ENCODE measurements around the gene GATAD2B. TPM values are rescaled to one million over a fixed set of nuclear protein-coding genes. Genes with fewer than 3 reads are reported as not detected.
A peak's percentile ranks its signal among the peaks of the same experiment; 100 is the strongest.
"Not testable (repeated sequence)": the region's sequence is repeated elsewhere in the genome, so short reads cannot be mapped to it uniquely, and the experiment has no call there.

Gene GATAD2B
- total and polyA plus RNA-seq, 5 experiments from 2014 or later = 4.4 to 120 (median 5.3) TPM

DNA sequence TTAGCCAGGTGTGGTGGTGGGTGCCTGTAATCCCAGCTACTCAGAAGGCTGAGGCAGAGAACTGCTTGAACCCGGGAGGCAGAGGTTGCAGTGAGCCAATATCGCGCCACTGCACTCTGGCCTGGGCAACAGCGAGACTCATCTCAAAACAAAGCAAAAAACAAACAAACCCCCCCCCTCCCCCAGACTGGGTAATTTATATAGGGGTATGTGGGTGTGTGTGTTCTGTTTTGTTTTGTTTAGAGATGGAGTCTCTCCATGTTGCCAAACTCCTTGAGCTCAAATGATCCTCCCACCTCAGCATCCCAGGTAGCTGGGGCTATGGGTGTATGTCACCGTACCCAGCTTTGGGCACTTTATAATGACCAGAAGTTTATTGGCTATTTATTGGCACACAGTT lies 74.0 kb downstream of the GATAD2B start:
- POLR2A ChIA-PET = interaction anchor here (0.6 kb wide), 1 partner anchor 13 kb away, joined by 6 read pairs; no protein-coding TSS in a partner anchor
- DNase-seq = no peak
- Mint-ChIP-seq H3K27ac (peak overlapping the region in 4 of 10 donors; percentile 47 to 89 (median 73)), H3K27me3 (no peaks in the 10 kb centered on the region), H3K9me3 (no peaks in the 10 kb centered on the region), H3K4me1 (peaks cover 19 to 57% (median 49%) of the 10 kb centered on the region in 4 donors), H3K36me3 (peaks cover 2 to 38% (median 9%) of the 10 kb centered on the region in 3 donors), H3K4me3 (no peak overlapping the region)
- no peak for ATAC-seq

GRCh38 chr1:153845158-153845557 lies 77.6 kb downstream of the GATAD2B start:
- no peaks in the 10 kb centered on the region for H3K27me3 Mint-ChIP-seq
- no peak overlapping the region for H3K4me3 Mint-ChIP-seq
- no peaks in the 10 kb centered on the region for H3K9me3 Mint-ChIP-seq
- H3K36me3 Mint-ChIP-seq = peaks cover 4 to 14% (median 5%) of the 10 kb centered on the region in 3 donors
- ATAC-seq (no peak), DNase-seq (no peak)
- POLR2A ChIA-PET = no interaction called here
- H3K27ac Mint-ChIP-seq = no peak overlapping the region
- H3K4me1 Mint-ChIP-seq = peaks cover 14 to 44% (median 34%) of the 10 kb centered on the region in 4 donors

DNA sequence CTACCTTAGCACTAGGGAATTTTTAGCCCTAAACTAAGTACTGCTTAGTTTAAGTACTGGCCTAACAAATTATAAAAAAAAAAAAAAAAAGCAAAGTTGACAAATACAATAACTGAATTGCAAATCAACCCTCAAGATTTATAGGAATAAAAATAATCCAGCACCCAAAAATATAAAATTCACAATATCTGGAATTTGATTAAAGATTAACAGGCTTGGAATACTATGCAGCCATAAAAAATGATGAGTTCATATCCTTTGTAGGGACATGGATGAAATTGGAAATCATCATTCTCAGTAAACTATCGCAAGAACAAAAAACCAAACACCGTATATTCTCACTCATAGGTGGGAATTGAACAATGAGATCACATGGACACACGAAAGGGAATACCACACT lies 78.4 kb downstream of the GATAD2B start:
- DNase-seq, ATAC-seq, H3K27ac Mint-ChIP-seq, H3K9me3 Mint-ChIP-seq, H3K4me3 Mint-ChIP-seq, POLR2A ChIA-PET, H3K27me3 Mint-ChIP-seq: not testable (repeated sequence)
- Mint-ChIP-seq H3K4me1 (peaks cover 8 to 37% (median 27%) of the 10 kb centered on the region in 4 donors), H3K36me3 (peaks cover 4 to 12% (median 5%) of the 10 kb centered on the region in 3 donors)

DNA sequence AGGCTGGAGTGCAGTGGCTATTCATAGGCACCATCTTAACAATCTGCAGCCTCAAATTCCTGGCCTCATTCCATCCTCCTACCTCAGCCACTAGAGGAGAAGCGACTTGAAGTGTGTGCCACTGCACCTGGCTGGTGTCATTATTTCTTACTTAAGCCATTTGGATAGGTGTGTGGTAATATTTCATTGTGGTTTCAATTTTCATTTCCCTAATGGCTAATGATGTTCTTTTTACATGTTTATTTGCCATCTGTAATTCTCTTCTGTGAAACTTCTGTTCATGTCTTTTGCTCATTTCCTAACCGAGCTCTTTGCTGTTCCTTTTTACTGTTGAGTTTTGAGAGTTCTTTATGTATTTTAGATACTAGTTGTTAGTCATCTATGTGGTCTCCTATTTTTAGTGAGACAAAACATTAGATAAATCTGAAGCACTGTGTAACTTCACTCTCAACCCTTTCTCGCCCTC lies 80.7 kb downstream of the GATAD2B start:
- H3K4me3 Mint-ChIP-seq = no peak overlapping the region
- H3K9me3 Mint-ChIP-seq = no peaks in the 10 kb centered on the region
- POLR2A ChIA-PET = interaction anchor here (1.0 kb wide), 1 partner anchor 80 kb away, joined by 4 read pairs; no protein-coding TSS in a partner anchor
- peak overlapping the region in 5 of 10 donors; percentile 0 to 78 (median 39) for H3K27ac Mint-ChIP-seq
- H3K4me1 Mint-ChIP-seq = peaks cover 7 to 44% (median 33%) of the 10 kb centered on the region in 4 donors
- no peaks in the 10 kb centered on the region for H3K27me3 Mint-ChIP-seq
- ATAC-seq (no peak), DNase-seq (no peak)
- peaks cover 4 to 19% (median 5%) of the 10 kb centered on the region in 3 donors for H3K36me3 Mint-ChIP-seq

- Mint-ChIP-seq H3K9me3 (no peaks in the 10 kb centered on the region), H3K27ac (peak overlapping the region in 8 of 10 donors; percentile 18 to 78 (median 34)), H3K27me3 (no peaks in the 10 kb centered on the region), H3K4me1 (peaks cover 7 to 45% (median 36%) of the 10 kb centered on the region in 4 donors), H3K4me3 (no peak overlapping the region), H3K36me3 (peaks cover 4 to 16% (median 5%) of the 10 kb centered on the region in 3 donors)
- POLR2A ChIA-PET = no interaction called here
- DNase-seq (no peak), ATAC-seq (no peak)
Measured at GRCh38 chr1:153841463-153841994, 81.2 kb downstream of the GATAD2B start.

DNA sequence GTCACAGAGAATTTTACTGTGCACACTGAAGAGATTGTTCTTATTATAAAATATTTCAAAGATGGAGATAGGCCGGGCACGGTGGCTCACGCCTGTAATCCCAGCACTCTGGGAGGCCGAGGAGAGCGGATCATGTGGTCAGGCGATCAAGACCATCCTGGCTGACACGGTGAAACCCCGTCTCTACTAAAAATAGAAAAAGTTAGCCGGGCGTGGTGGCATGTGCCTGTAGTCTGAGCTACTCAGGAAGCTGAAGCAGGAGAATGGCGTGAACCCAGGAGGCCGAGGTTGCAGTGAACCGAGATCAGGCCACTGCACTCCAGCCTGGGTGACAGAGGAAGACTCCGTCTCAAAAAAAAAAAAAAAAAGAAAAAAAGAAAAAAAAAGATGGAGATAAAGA lies 82.0 kb downstream of the GATAD2B start:
- peaks cover 4 to 18% (median 5%) of the 10 kb centered on the region in 3 donors for H3K36me3 Mint-ChIP-seq
- POLR2A ChIA-PET = interaction anchor here (0.7 kb wide), 1 partner anchor 13 kb away, joined by 4 read pairs; no protein-coding TSS in a partner anchor
- peaks cover 7 to 45% (median 38%) of the 10 kb centered on the region in 4 donors for H3K4me1 Mint-ChIP-seq
- peak overlapping the region in 3 of 10 donors; percentile 18 to 78 (median 41) for H3K27ac Mint-ChIP-seq
- not testable (repeated sequence) for ATAC-seq, H3K27me3 Mint-ChIP-seq, H3K4me3 Mint-ChIP-seq, H3K9me3 Mint-ChIP-seq
- peak in 1 of 10 donors; percentile 2 for DNase-seq

DNA sequence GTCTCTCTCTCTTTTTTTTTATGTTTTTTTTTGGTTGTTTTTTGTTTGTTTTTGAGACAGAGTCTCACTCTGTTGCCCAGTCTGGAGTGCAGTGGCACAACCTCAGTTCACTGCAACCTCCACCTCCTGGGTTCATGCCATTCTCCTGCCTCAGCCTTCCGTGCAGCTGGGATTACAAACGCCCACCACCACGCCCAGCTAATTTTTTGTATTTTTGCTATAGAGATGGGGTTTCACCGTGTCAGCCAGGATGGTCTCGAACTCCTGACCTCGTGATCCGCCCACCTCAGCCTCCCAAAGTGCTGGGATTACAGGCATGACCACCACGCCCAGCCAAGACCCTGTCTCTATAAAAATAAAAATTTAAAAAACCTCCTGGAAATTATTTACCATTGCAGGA lies 88.8 kb downstream of the GATAD2B start:
- H3K27ac Mint-ChIP-seq, DNase-seq, ATAC-seq, H3K4me3 Mint-ChIP-seq, H3K27me3 Mint-ChIP-seq, H3K9me3 Mint-ChIP-seq, POLR2A ChIA-PET: not testable (repeated sequence)
- peaks cover 8 to 49% (median 30%) of the 10 kb centered on the region in 4 donors for H3K4me1 Mint-ChIP-seq
- H3K36me3 Mint-ChIP-seq = peaks cover 0 to 35% (median 0%) of the 10 kb centered on the region in 3 donors

DNA sequence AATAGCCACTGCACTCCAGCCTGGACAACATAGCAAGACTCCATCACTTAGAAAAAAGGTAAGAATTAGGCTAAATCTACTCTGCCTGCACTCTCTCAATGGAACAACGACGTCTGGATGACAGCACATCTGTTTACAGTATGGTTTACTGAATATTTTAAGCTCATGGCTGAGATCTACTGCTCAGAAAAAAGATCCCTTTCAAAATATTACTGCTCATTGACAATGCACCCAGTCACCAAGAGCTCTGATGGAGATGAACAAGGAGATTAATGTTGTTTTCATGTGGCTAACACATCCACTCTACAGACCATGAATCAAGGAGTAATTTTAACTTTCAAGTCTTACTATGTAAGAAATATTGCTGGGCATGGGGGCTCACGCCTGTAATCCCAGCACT lies 89.6 kb downstream of the GATAD2B start:
- H3K27ac Mint-ChIP-seq = peak overlapping the region in 5 of 10 donors; percentile 5 to 58 (median 39)
- no peaks in the 10 kb centered on the region for H3K27me3 Mint-ChIP-seq
- H3K4me3 Mint-ChIP-seq = no peak overlapping the region
- peaks cover 6 to 46% (median 24%) of the 10 kb centered on the region in 4 donors for H3K4me1 Mint-ChIP-seq
- POLR2A ChIA-PET = no interaction called here
- DNase-seq (no peak), ATAC-seq (no peak)
- no peaks in the 10 kb centered on the region for H3K9me3 Mint-ChIP-seq
- peaks cover 0 to 37% (median 3%) of the 10 kb centered on the region in 3 donors for H3K36me3 Mint-ChIP-seq

DNA sequence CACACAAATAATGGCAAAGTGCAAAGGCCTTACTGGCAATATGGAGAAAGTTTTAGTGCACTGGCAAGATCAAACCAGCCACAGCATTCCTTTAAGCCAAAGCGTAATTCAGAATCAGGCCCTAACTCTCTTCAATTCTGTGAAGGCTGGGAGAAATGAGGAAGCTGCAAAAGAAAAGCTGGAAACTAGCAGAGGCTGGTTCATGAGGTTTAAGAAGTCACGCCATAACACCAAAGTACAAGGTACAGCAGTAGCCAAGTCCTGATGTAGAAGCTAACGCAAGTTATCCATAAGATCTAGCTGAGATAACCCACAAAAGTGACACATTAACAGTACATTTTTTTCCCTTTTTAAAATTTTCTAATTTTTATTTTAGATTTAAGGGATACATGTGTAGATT lies 90.5 kb downstream of the GATAD2B start:
- ATAC-seq (no peak), DNase-seq (no peak)
- Mint-ChIP-seq H3K27ac (peak overlapping the region in 3 of 10 donors; percentile 24 to 51 (median 27)), H3K27me3 (no peaks in the 10 kb centered on the region), H3K9me3 (no peaks in the 10 kb centered on the region), H3K36me3 (peaks cover 0 to 42% (median 7%) of the 10 kb centered on the region in 3 donors), H3K4me3 (no peak overlapping the region), H3K4me1 (peaks cover 9 to 41% (median 19%) of the 10 kb centered on the region in 4 donors)
- POLR2A ChIA-PET = no interaction called here

DNA sequence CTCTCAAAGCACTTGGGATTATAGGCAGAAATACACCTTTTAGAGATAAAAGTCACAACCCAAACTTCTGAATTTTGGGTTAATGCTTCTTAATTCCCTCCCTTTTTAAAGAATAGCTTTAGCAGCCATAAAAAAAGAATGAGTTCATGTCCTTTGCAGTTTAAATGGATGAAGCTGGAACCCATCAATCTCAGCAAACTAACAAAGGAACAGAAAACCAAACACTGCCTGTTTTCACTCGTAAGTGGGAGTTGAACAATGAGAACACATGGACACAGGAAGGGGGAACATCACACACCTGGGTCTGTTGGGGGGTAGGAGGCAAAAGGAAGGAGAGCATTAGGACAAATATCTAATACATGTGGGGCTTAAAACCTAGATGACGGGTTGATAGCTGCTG lies 91.7 kb downstream of the GATAD2B start:
- Mint-ChIP-seq H3K27me3 (no peaks in the 10 kb centered on the region), H3K27ac (peak overlapping the region in 4 of 10 donors; percentile 20 to 65 (median 42)), H3K9me3 (no peaks in the 10 kb centered on the region), H3K4me1 (peaks cover 9 to 34% (median 15%) of the 10 kb centered on the region in 4 donors), H3K4me3 (no peak overlapping the region), H3K36me3 (peaks cover 0 to 53% (median 7%) of the 10 kb centered on the region in 3 donors)
- POLR2A ChIA-PET = no interaction called here
- ATAC-seq = no peak
- no peak for DNase-seq

- no peak overlapping the region for H3K4me3 Mint-ChIP-seq
- POLR2A ChIA-PET = interaction anchor here (0.6 kb wide), 3 partner anchors 13 to 1422 kb away, joined by 3 to 4 read pairs (median 3); partner anchors contain the start of gene CRTC2
- H3K4me1 Mint-ChIP-seq = peaks cover 0 to 17% (median 7%) of the 10 kb centered on the region in 4 donors
- ATAC-seq (no peak), DNase-seq (no peak)
- H3K27ac Mint-ChIP-seq = peak overlapping the region in 3 of 10 donors; percentile 38 to 58 (median 53)
- H3K36me3 Mint-ChIP-seq = peaks cover 0 to 57% (median 9%) of the 10 kb centered on the region in 3 donors
- H3K27me3 Mint-ChIP-seq = no peaks in the 10 kb centered on the region
- H3K9me3 Mint-ChIP-seq = no peaks in the 10 kb centered on the region
Measured at GRCh38 chr1:153827168-153827964, 95.4 kb downstream of the GATAD2B start.

DNA sequence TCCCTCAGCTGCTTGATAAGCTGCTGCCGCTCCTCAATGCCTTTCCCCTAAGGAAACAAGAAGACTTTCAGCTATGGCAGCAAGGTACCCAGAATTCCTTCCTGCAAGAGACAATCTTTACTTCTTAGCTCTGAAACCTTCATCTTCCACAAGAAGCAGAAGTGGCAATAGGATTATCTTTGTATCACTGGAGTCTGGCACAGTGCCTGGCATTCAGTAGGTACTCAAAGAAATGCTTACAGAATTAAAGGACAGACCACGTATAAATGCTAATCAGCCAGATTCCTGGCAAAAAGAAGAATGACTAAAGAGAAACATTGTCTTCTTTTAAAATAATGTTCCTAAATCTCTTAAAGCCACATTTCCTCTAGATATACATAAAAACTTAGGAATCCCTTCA lies 103.9 kb downstream of the GATAD2B start:
- H3K27ac Mint-ChIP-seq = peak overlapping the region in 3 of 10 donors; percentile 6 to 37 (median 15)
- ATAC-seq (no peak), DNase-seq (no peak)
- POLR2A ChIA-PET = interaction anchor here (0.5 kb wide), 1 partner anchor 131 kb away, joined by 3 read pairs; no protein-coding TSS in a partner anchor
- no peaks in the 10 kb centered on the region for H3K27me3 Mint-ChIP-seq
- H3K9me3 Mint-ChIP-seq = no peaks in the 10 kb centered on the region
- peaks cover 5 to 68% (median 14%) of the 10 kb centered on the region in 3 donors for H3K36me3 Mint-ChIP-seq
- no peak overlapping the region for H3K4me3 Mint-ChIP-seq
- peaks cover 0 to 8% (median 2%) of the 10 kb centered on the region in 4 donors for H3K4me1 Mint-ChIP-seq
